Heart left ventricle (tissue), 16 donors: ENCODE results near the gene CARS1. TPM values are rescaled to one million over a fixed set of nuclear protein-coding genes. Genes with fewer than 3 reads are reported as not detected.

ENCODE experiments used
- ATAC-seq, 4 donors: fragments of 200-7000 bp; cut with Tn5 transposase; one replicate each; pipeline ENCODE4 v1.9.1; 2020 to 2022; ENCODE audit warnings: moderate library complexity in 4 of 4, mild to moderate bottlenecking in 3 of 4, moderate number of reproducible peaks in 1 of 4
- DNase-seq, 5 donors: peaks; one replicate each; pipeline ENCODE4 v3.0.0-alpha.2; 2020
- H3K27ac ChIP-seq, 12 donors: fragments of 200-600 bp; sonication (generic) in 4 of 12; one replicate each; pipeline versions ENCODE4 v1.5.0 to v1.8.0; 2016 to 2022; ENCODE audit warnings: mild to moderate bottlenecking in 2 of 12
- H3K27me3 ChIP-seq, 9 donors: fragments of 200-600 bp; sonication (generic) in 2 of 9; one replicate each; pipeline versions ENCODE4 v1.5.1 to v1.8.0; 2016 to 2022; ENCODE audit warnings: mild to moderate bottlenecking in 3 of 9
- H3K36me3 ChIP-seq, 9 donors: fragments of 200-600 bp; sonication (generic) in 2 of 9; one replicate each; pipeline versions ENCODE4 v1.5.0 to v1.8.0; 2018 to 2022; ENCODE audit warnings: mild to moderate bottlenecking in 2 of 9
- H3K4me1 ChIP-seq, 12 donors: fragments of 200-600 bp; sonication (generic) in 4 of 12; one replicate each; pipeline versions ENCODE4 v1.5.0 to v1.8.0; 2016 to 2022; ENCODE audit warnings: mild to moderate bottlenecking in 3 of 12
- H3K4me3 ChIP-seq, 12 donors: fragments of 200-600 bp; sonication (generic) in 4 of 12; one replicate each; pipeline versions ENCODE4 v1.5.0 to v1.8.0; 2017 to 2022; ENCODE audit warnings: mild to moderate bottlenecking in 9 of 12, moderate library complexity in 4 of 12
- H3K9me3 ChIP-seq, 12 donors: fragments of 200-600 bp; sonication (generic) in 4 of 12; one replicate each; pipeline versions ENCODE4 v1.5.0 to v1.8.0; 2016 to 2022; ENCODE audit warnings: mild to moderate bottlenecking in 1 of 12
- POLR2A ChIP-seq, 2 donors: fragments of 450-650 bp; IDR thresholded peaks; one replicate each; pipeline ENCODE4 v1.6.1; 2017; ENCODE audit warnings: antibody characterized with exemption in 2 of 2, mild to moderate bottlenecking in 2 of 2, moderate library complexity in 2 of 2
- WGBS, 4 donors: extraction: QIAGEN DNeasy Blood & Tissue Kit in 2 of 4; methylation state at CpG; one replicate each; pipeline versions ENCODE4 v1.1.5 to v1.1.7; 2013 to 2018; 5-methylcytosine and 5-hydroxymethylcytosine counted together
- intact Hi-C, 10 donors: fragments of 100-400 bp; cut with DNase I; formaldehyde crosslinking; loops; one replicate each; pipeline versions ENCODE4 v1.11.1 to v1.14.2; 2022
- polyA plus RNA-seq, 2 donors: library from polyadenylated mRNA; stranded (reverse); fragments of 200-250 nt; gene quantifications; one replicate each; pipeline ENCODE4 v1.2.3, GENCODE V29; 2013
- total RNA-seq, 9 donors: library from RNA; depleted of rRNA in 2 of 9; stranded (reverse); fragments of >200 nt in 2 of 9; fragmentation: NEBNext Ultra II Directional in 3 of 9; extraction: Animal tissue kit (Norgen Biotek cat#: 25700) in 3 of 9; gene quantifications; one replicate each; pipeline versions ENCODE4 v1.1.0 to v1.2.4, GENCODE V29; 2016 to 2023
- TF ChIP-seq, protein P1 (sequence below), 12 donors: fragments of 200-600 bp; sonication (generic) in 4 of 12; IDR thresholded peaks; one replicate each; pipeline versions ENCODE4 v1.5.0 to v1.8.0; 2018 to 2022; ENCODE audit warnings: antibody characterized with exemption in 12 of 12, mild to moderate bottlenecking in 5 of 12
- donor health status: ischemic (EF 13 %, LVEDD 7.1; RV severe dilation, severe dysfunction).
- donor health status: healthy with polysubstance abuse.
- donor health status: DM: no; HTN: yes; CAD: no.
- donor health status: DM: no; HTN: no; CAD: no.
- donor health status: ischemic (EF 25% LVEDD 6.9; RV normal size, moderate dysfunction).
- donor health status: ischemic (EF 25% LVEDD 5.7; RV mildly dilated, moderate dysfunction).
- donor health status: healthy.
- donor health status: DM: yes; HTN: yes; CAD: no.
- donor health status: ischemic (EF 35%, LVEDD 5.7; RV mildly dilated, moderate dysfunction).
- donor health status: nonischemic (EF 11% LVEDD 7.7; RV severe dilation, severe dysfunction).
- donor health status: DM: yes; HTN: yes; CAD: no.
- donor health status: PGD.
- donor health status: ischemic (EF 29% LVEDD 5.4; RV normal size, mild dysfunction).
- donor health status: nonischemic (EF 23%, LVEDD 6.1; RV moderate dilation, normal function).

CARS1 gene
- total and polyA plus RNA-seq, 11 donors: 9.3 to 30.5 (median 18.5) TPM

DNA sequence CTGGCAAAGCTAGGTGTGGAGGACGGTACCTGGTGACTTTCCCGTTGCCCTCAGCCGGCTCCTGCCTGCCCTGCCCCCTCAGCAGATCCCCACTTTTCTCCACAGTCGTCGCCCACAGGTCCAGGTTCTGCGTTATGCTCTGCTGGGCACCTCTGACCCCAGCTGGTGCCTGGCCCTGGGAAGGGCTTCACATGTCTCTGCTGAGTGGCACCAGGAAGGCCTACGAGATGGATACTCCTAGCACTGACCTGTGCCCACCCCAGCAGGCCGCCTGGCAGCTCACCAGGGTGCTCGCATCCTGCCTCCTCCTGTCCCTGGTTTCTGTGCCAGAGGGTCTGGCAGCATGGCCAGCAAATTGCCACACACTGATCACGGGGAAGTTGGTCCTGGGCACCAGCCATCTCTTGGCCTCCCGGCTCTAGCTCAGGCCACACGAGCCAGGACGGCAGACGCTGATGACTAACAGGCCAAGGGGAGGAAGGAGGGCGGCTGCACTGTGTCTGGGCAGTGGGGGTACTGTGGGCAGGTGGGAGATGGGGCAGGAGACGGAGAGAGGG is 13.8 kb downstream of the CARS1 start:
- peak; percentile 70 to 85 (median 82) for ATAC-seq
- peak; percentile 51 to 88 (median 85) for DNase-seq
- intact Hi-C loops: loop anchor here in 1 of 10 donors (5.0 kb wide), 1 partner anchor 174 kb away; the partner anchor contains the start of gene MRGPRG
- H3K4me1 ChIP-seq: peaks cover 0 to 32% (median 24%) of the 10 kb centered on the region in 12 donors
- 68 to 75% (median 71%) methylated on average over 15 to 16 of the region's 16 CpGs for WGBS, 4 donors
- TF ChIP-seq, protein P1, sequence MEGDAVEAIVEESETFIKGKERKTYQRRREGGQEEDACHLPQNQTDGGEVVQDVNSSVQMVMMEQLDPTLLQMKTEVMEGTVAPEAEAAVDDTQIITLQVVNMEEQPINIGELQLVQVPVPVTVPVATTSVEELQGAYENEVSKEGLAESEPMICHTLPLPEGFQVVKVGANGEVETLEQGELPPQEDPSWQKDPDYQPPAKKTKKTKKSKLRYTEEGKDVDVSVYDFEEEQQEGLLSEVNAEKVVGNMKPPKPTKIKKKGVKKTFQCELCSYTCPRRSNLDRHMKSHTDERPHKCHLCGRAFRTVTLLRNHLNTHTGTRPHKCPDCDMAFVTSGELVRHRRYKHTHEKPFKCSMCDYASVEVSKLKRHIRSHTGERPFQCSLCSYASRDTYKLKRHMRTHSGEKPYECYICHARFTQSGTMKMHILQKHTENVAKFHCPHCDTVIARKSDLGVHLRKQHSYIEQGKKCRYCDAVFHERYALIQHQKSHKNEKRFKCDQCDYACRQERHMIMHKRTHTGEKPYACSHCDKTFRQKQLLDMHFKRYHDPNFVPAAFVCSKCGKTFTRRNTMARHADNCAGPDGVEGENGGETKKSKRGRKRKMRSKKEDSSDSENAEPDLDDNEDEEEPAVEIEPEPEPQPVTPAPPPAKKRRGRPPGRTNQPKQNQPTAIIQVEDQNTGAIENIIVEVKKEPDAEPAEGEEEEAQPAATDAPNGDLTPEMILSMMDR (IDR thresholded peaks at IDR 0.05): no peak
- TF ChIP-seq POLR2A (IDR thresholded peaks at IDR 0.05): no peak
- H3K36me3 ChIP-seq: peaks cover 0 to 77% (median 38%) of the 10 kb centered on the region in 9 donors
- peak overlapping the region in 11 of 12 donors; percentile 41 to 81 (median 65) for H3K27ac ChIP-seq
- H3K4me3 ChIP-seq: no peak overlapping the region
- H3K9me3 ChIP-seq: no peaks in the 10 kb centered on the region
- no peaks in the 10 kb centered on the region for H3K27me3 ChIP-seq

GRCh38 chr11:3042496-3043314 is 14.5 kb downstream of the CARS1 start:
- TF ChIP-seq, protein P1 (IDR thresholded peaks at IDR 0.05): no peak
- no peak for TF ChIP-seq POLR2A (IDR thresholded peaks at IDR 0.05)
- peaks cover 0 to 32% (median 26%) of the 10 kb centered on the region in 12 donors for H3K4me1 ChIP-seq
- no peaks in the 10 kb centered on the region for H3K27me3 ChIP-seq
- H3K36me3 ChIP-seq: peaks cover 0 to 84% (median 44%) of the 10 kb centered on the region in 9 donors
- H3K27ac ChIP-seq: peak overlapping the region in 11 of 12 donors; percentile 39 to 81 (median 65)
- no peaks in the 10 kb centered on the region for H3K9me3 ChIP-seq
- peak; percentile 35 to 50 (median 42) for ATAC-seq
- 68 to 69% (median 68%) methylated on average over 9 to 11 of the region's 11 CpGs for WGBS, 4 donors
- intact Hi-C loops: loop anchor here in 1 of 10 donors (5.0 kb wide), 1 partner anchor 175 kb away; the partner anchor contains the start of gene MRGPRG
- peak in 1 of 5 donors; percentile 36 for DNase-seq
- H3K4me3 ChIP-seq: no peak overlapping the region

- intact Hi-C loops: loop anchor here in 2 of 10 donors (2.0 to 5.0 kb wide), 2 partner anchors 41 to 175 kb away; partner anchors contain the start of gene MRGPRG (in 1 of the 2)
- H3K27me3 ChIP-seq: no peaks in the 10 kb centered on the region
- DNase-seq (peak in 4 of 5 donors; percentile 65 to 85 (median 71)), ATAC-seq (peak; percentile 72 to 88 (median 82))
- H3K4me1 ChIP-seq: peaks cover 0 to 40% (median 29%) of the 10 kb centered on the region in 12 donors
- H3K4me3 ChIP-seq: no peak overlapping the region
- WGBS, 4 donors: 79 to 82% (median 79%) methylated on average over 17 of the region's 17 CpGs
- H3K27ac ChIP-seq: peak overlapping the region in 11 of 12 donors; percentile 25 to 81 (median 64)
- TF ChIP-seq, protein P1 (IDR thresholded peaks at IDR 0.05): no peak
- no peak for TF ChIP-seq POLR2A (IDR thresholded peaks at IDR 0.05)
- no peaks in the 10 kb centered on the region for H3K9me3 ChIP-seq
- H3K36me3 ChIP-seq: peaks cover 0 to 87% (median 49%) of the 10 kb centered on the region in 9 donors
These were observed 15.4 kb downstream of the CARS1 start for GRCh38 chr11:3041699-3042441.
